Fibroblast of lung (primary cell): ENCODE measurements around the gene KLHL33.

ENCODE experiments used
- EZH2 ChIP-seq: IDR thresholded peaks from 2 replicates; pipeline ENCODE4 v1.5.1; 2012; ENCODE audit warnings: low read length, control low read depth, mild to moderate bottlenecking; ENCODE audit errors: missing control alignments
- TF ChIP-seq, protein P1 (sequence below), 2 donors: IDR thresholded peaks in 1 of 2; conservative IDR thresholded peaks in 1 of 2; 1 replicate in 1 of 2; 2 replicates in 1 of 2; pipeline ENCODE4 v1.5.1; 2011 to 2012; ENCODE audit warnings: low read length in 2 of 2, control low read depth in 1 of 2, inconsistent platforms in 1 of 2, low read depth in 1 of 2, mild to moderate bottlenecking in 1 of 2

DNA sequence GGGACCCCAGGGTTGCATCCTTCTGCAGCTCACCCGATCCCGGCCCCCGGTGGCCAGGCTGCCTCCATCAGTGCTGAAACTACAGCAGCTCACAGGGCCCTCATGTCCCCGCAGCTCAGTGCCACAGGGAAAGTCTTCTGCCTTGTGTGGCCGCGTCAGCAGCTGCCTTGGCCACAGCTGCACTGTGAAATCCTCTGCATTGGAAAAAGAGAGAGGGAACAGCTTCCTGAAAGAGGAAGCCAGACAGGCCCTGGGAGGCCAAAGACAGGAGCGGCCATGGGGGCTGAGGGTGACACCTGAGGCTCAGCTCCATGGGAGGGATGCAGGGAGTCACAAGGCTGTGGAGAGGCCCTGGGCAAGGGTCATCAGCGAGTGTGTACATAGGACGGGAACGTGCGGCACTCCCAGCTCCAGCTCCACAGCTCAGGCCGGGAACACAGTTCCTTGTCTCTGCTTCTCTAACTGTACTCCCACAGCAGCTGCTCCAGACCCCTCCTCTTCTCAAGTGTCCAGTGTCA, 59.8 kb downstream of the KLHL33 start:
- TF ChIP-seq, protein P1, sequence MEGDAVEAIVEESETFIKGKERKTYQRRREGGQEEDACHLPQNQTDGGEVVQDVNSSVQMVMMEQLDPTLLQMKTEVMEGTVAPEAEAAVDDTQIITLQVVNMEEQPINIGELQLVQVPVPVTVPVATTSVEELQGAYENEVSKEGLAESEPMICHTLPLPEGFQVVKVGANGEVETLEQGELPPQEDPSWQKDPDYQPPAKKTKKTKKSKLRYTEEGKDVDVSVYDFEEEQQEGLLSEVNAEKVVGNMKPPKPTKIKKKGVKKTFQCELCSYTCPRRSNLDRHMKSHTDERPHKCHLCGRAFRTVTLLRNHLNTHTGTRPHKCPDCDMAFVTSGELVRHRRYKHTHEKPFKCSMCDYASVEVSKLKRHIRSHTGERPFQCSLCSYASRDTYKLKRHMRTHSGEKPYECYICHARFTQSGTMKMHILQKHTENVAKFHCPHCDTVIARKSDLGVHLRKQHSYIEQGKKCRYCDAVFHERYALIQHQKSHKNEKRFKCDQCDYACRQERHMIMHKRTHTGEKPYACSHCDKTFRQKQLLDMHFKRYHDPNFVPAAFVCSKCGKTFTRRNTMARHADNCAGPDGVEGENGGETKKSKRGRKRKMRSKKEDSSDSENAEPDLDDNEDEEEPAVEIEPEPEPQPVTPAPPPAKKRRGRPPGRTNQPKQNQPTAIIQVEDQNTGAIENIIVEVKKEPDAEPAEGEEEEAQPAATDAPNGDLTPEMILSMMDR (conservative IDR thresholded peaks at IDR 0.05 in 1 of 2, IDR thresholded peaks at IDR 0.05 in 1 of 2; ENCODE audit: low read depth in 1 of 2, low read length in 2 of 2), result no peak
- no peak for TF ChIP-seq EZH2
